Transverse colon (tissue), 4 donors: ENCODE measurements around the gene PHKG1.

Experiments used
- EP300 ChIP-seq: sonication (generic); formaldehyde crosslinking; IDR thresholded peaks from one replicate; pipeline ENCODE4 v1.6.1; 2017; ENCODE audit warnings: antibody characterized with exemption, low read depth
- POLR2A ChIP-seq: fragments of 450-650 bp; IDR thresholded peaks from one replicate; pipeline ENCODE4 v1.6.1; 2016; ENCODE audit warnings: antibody characterized with exemption, mild to moderate bottlenecking, moderate library complexity
- POLR2AphosphoS5 ChIP-seq, 3 donors: sonication (generic); formaldehyde crosslinking; IDR thresholded peaks; one replicate each; pipeline ENCODE4 v1.6.1; 2016; ENCODE audit warnings: antibody characterized with exemption in 3 of 3
- TF ChIP-seq, protein P1 (sequence below), 5 experiments: fragments of 200-600 bp in 3 of 5; fragments of 450-650 bp in 2 of 5; sonication (generic) in 3 of 5; IDR thresholded peaks; 1 replicate in 2 of 5; 2 replicates in 3 of 5; pipeline ENCODE4 v1.5.1; 2016 to 2017; ENCODE audit warnings: antibody characterized with exemption in 5 of 5, inconsistent platforms in 3 of 5, mild to moderate bottlenecking in 2 of 5, moderate library complexity in 1 of 5

GRCh38 chr7:56040730-56041129 is 52.0 kb downstream of the PHKG1 start:
- TF ChIP-seq, protein P1, sequence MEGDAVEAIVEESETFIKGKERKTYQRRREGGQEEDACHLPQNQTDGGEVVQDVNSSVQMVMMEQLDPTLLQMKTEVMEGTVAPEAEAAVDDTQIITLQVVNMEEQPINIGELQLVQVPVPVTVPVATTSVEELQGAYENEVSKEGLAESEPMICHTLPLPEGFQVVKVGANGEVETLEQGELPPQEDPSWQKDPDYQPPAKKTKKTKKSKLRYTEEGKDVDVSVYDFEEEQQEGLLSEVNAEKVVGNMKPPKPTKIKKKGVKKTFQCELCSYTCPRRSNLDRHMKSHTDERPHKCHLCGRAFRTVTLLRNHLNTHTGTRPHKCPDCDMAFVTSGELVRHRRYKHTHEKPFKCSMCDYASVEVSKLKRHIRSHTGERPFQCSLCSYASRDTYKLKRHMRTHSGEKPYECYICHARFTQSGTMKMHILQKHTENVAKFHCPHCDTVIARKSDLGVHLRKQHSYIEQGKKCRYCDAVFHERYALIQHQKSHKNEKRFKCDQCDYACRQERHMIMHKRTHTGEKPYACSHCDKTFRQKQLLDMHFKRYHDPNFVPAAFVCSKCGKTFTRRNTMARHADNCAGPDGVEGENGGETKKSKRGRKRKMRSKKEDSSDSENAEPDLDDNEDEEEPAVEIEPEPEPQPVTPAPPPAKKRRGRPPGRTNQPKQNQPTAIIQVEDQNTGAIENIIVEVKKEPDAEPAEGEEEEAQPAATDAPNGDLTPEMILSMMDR (IDR thresholded peaks at IDR 0.05): no peak
- TF ChIP-seq POLR2AphosphoS5 (IDR thresholded peaks at IDR 0.05) (no peak), POLR2A (no peak), EP300 (no peak)
